Panc1 (cell line): Measurements from ENCODE around the gene KCNG2. TPM values are rescaled to one million over a fixed set of nuclear protein-coding genes. Genes with fewer than 3 reads are reported as not detected.

ENCODE experiments used
- ATAC-seq: fragments of 200-7000 bp; cut with Tn5 transposase; 2 replicates; pipeline ENCODE4 v1.9.1; 2020; ENCODE audit warnings: mild to moderate bottlenecking, moderate library complexity
- BruUV-seq: library from RNA; stranded (reverse); fragments of 400-500 nt; replicated peaks from 2 replicates; lab custom pipeline; 2021; lab: Mats Ljungman, UMichigan
- CTCF ChIA-PET: fragments of 300-600 bp; sonication (Branson Sonifier 250); formaldehyde crosslinking; loops from one replicate; lab custom pipeline; 2022; ENCODE audit warnings: antibody characterized with exemption; lab: Charles Lee
- POLR2A ChIA-PET: fragments of 300-600 bp; sonication (Branson Sonifier 250); formaldehyde crosslinking; loops from one replicate; lab custom pipeline; 2022; ENCODE audit warnings: antibody characterized with exemption; lab: Charles Lee
- DNase-seq: peaks from one replicate; pipeline ENCODE4 v3.0.0-alpha.2; 2010; ENCODE audit warnings: low read depth, low spot score
- H3K27ac ChIP-seq: 2 replicates; pipeline ENCODE4 v1.5.1; 2011; ENCODE audit warnings: mild to moderate bottlenecking, low read length, inconsistent platforms
- H3K27me3 ChIP-seq: fragments of 200-500 bp; sonication (Bioruptor generic); 2 replicates; pipeline ENCODE4 v1.6.0; 2014; ENCODE audit warnings: low read length, inconsistent platforms; ENCODE audit not compliant: control insufficient read depth, insufficient read depth
- H3K36me3 ChIP-seq: fragments of 200-500 bp; sonication (Bioruptor generic); 2 replicates; pipeline ENCODE4 v1.5.1; 2014; ENCODE audit warnings: inconsistent platforms, mild to moderate bottlenecking, low read length, moderate library complexity; ENCODE audit not compliant: control insufficient read depth, insufficient read depth
- H3K4me1 ChIP-seq: 2 replicates; pipeline ENCODE4 v1.5.1; 2011; ENCODE audit warnings: inconsistent platforms, mild to moderate bottlenecking, low read length, moderate library complexity; ENCODE audit not compliant: control insufficient read depth, insufficient read depth
- H3K4me3 ChIP-seq, 2 experiments: 2 replicates each; pipeline ENCODE4 v1.5.1; 2011 to 2012; ENCODE audit warnings: low read depth in 2 of 2, low read length in 2 of 2, mild to moderate bottlenecking in 2 of 2, inconsistent platforms in 1 of 2, moderate library complexity in 1 of 2
- H3K9me3 ChIP-seq: fragments of 200-500 bp; sonication (Bioruptor generic); 2 replicates; pipeline ENCODE4 v1.5.1; 2014; ENCODE audit warnings: low read depth, mild to moderate bottlenecking, inconsistent platforms, low read length, moderate library complexity; ENCODE audit not compliant: control insufficient read depth, insufficient read depth
- POLR2AphosphoS5 ChIP-seq: IDR thresholded peaks from 2 replicates; pipeline ENCODE4 v1.6.1; 2012; ENCODE audit warnings: mild to moderate bottlenecking, low read depth, low read length, moderate library complexity
- SIN3A ChIP-seq: IDR thresholded peaks from 2 replicates; pipeline ENCODE4 v1.6.1; 2012; ENCODE audit warnings: low read depth, mild to moderate bottlenecking, low read length, moderate library complexity, borderline replicate concordance; ENCODE audit not compliant: insufficient read depth
- TCF7L2 ChIP-seq: IDR thresholded peaks from 2 replicates; pipeline ENCODE4 v1.6.1; 2011; ENCODE audit warnings: mild to moderate bottlenecking, low read depth, low read length, inconsistent platforms
- in situ Hi-C: cut with HindIII; loops from 2 replicates; pipeline ENCODE4 v1.10.0; 2016; ENCODE audit warnings: low sequenced_read_pairs, low pct_unique_long_range_greater_than_20kb
- intact Hi-C: fragments of 100-400 bp; cut with micrococcal nuclease; formaldehyde crosslinking; loops from one replicate; pipeline ENCODE4 v1.10.0; 2022; ENCODE audit not compliant: unreplicated experiment
- total RNA-seq: library from RNA; stranded (reverse); gene quantifications from one replicate; pipeline ENCODE4 v1.2.1, GENCODE V29; 2021; ENCODE audit not compliant: unreplicated experiment
- TF ChIP-seq, protein P1 (sequence below): fragments of 450-650 bp; IDR thresholded peaks from 2 replicates; pipeline ENCODE4 v1.5.1; 2017; ENCODE audit warnings: mild to moderate bottlenecking
- TF ChIP-seq, protein P2 (sequence below), 2 experiments: IDR thresholded peaks; 2 replicates each; pipeline ENCODE4 v1.6.1; 2011 to 2012; ENCODE audit warnings: low read depth in 2 of 2, control low read depth in 1 of 2, low read length in 1 of 2, mild to moderate bottlenecking in 1 of 2, moderate library complexity in 1 of 2; ENCODE audit not compliant: insufficient read depth in 1 of 2

KCNG2 gene
- total RNA-seq, 1 experiment from 2014 or later = not detected

GRCh38 chr18:79789901-79790890 is 7.5 kb upstream of the KCNG2 start:
- POLR2A ChIA-PET = no interaction called here
- in situ Hi-C loops = no loop called here
- intact Hi-C loops = no loop called here
- TF ChIP-seq SIN3A (no peak), POLR2AphosphoS5 (no peak), TCF7L2 (no peak)
- TF ChIP-seq, protein P1, sequence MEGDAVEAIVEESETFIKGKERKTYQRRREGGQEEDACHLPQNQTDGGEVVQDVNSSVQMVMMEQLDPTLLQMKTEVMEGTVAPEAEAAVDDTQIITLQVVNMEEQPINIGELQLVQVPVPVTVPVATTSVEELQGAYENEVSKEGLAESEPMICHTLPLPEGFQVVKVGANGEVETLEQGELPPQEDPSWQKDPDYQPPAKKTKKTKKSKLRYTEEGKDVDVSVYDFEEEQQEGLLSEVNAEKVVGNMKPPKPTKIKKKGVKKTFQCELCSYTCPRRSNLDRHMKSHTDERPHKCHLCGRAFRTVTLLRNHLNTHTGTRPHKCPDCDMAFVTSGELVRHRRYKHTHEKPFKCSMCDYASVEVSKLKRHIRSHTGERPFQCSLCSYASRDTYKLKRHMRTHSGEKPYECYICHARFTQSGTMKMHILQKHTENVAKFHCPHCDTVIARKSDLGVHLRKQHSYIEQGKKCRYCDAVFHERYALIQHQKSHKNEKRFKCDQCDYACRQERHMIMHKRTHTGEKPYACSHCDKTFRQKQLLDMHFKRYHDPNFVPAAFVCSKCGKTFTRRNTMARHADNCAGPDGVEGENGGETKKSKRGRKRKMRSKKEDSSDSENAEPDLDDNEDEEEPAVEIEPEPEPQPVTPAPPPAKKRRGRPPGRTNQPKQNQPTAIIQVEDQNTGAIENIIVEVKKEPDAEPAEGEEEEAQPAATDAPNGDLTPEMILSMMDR = no peak
- TF ChIP-seq, protein P2, sequence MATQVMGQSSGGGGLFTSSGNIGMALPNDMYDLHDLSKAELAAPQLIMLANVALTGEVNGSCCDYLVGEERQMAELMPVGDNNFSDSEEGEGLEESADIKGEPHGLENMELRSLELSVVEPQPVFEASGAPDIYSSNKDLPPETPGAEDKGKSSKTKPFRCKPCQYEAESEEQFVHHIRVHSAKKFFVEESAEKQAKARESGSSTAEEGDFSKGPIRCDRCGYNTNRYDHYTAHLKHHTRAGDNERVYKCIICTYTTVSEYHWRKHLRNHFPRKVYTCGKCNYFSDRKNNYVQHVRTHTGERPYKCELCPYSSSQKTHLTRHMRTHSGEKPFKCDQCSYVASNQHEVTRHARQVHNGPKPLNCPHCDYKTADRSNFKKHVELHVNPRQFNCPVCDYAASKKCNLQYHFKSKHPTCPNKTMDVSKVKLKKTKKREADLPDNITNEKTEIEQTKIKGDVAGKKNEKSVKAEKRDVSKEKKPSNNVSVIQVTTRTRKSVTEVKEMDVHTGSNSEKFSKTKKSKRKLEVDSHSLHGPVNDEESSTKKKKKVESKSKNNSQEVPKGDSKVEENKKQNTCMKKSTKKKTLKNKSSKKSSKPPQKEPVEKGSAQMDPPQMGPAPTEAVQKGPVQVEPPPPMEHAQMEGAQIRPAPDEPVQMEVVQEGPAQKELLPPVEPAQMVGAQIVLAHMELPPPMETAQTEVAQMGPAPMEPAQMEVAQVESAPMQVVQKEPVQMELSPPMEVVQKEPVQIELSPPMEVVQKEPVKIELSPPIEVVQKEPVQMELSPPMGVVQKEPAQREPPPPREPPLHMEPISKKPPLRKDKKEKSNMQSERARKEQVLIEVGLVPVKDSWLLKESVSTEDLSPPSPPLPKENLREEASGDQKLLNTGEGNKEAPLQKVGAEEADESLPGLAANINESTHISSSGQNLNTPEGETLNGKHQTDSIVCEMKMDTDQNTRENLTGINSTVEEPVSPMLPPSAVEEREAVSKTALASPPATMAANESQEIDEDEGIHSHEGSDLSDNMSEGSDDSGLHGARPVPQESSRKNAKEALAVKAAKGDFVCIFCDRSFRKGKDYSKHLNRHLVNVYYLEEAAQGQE (IDR thresholded peaks at IDR 0.05; ENCODE audit: insufficient read depth in 1 of 2, low read depth in 2 of 2, low read length in 1 of 2) = no peak
- Histone ChIP-seq H3K27me3 (peaks cover 22% of the 10 kb centered on the region), H3K4me1 (no peaks in the 10 kb centered on the region; the same call in 1 of the 2 replicates), H3K9me3 (no peaks in the 10 kb centered on the region), H3K4me3 (no peak overlapping the region), H3K27ac (no peak overlapping the region), H3K36me3 (no peaks in the 10 kb centered on the region)
- ATAC-seq (no peak), DNase-seq (no peak)
- no TSS peak for BruUV-seq
- CTCF ChIA-PET = no interaction called here

DNA sequence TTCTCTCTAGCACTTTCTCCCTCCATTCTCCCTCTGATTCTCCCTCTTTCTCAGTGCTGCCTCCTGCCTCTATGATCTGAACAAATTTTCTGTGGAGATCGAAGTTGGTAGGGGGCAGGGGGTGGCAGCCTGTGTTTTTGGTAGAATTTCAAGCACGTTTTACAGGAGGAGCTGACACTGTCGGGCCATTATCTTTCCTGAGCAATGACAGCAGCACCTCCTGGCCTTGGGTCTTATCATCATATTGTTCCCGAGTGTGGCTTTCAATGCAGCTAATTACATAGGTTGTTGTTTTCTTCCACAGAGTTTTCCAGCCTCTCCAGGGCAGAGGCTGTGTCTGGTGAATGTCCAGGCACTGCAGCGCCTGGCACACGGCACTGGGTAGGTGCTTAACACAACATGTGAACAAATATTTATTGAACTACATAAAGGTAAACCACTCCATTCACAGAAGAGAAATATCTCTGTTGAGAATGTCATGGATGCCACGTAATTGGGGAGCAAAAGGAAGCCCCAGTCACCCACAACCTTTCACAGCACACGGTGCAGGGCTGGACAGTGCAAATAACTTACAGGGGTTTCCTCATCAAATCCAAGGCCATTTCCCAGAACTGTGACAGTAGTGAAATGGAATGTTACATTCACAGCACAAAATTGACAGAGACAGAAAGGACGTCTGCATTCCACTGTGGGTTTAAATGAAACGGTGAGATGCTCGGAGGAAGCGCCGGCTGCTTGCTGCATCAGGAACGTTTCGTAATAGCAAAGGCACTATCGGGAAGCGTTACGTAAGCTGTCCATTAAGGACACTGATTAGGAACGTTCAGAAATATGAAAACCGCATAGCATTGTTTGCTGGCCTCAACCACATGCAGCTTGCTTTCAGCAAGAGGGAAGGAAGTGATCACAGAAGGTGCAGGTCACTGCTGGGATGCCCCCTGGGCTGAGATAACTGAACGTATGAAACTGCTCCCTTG is 6.5 kb upstream of the KCNG2 start:
- Histone ChIP-seq H3K9me3 (no peaks in the 10 kb centered on the region), H3K36me3 (no peaks in the 10 kb centered on the region), H3K27me3 (peaks cover 20% of the 10 kb centered on the region), H3K4me1 (no peaks in the 10 kb centered on the region; the same call in 1 of the 2 replicates), H3K27ac (no peak overlapping the region), H3K4me3 (no peak overlapping the region)
- ATAC-seq = no peak
- no peak for DNase-seq
- in situ Hi-C loops = no loop called here
- intact Hi-C loops = no loop called here
- ChIA-PET CTCF (no interaction called here), POLR2A (interaction anchor here (0.7 kb wide), 1 partner anchor 14 kb away, joined by 3 read pairs; no protein-coding TSS in a partner anchor)
- TF ChIP-seq POLR2AphosphoS5 (no peak), SIN3A (no peak)
- BruUV-seq = no TSS peak
